BE2C (cell line): ENCODE results near the gene AAK1.

ENCODE experiments used
- DNase-seq: peaks from one replicate; pipeline ENCODE4 v3.0.0-alpha.2; 2020
- H3K27me3 ChIP-seq: fragments of 250-450 bp; sonication (Bioruptor Pico); 2 replicates; pipeline ENCODE4 v1.5.1; 2020; ENCODE audit warnings: mild to moderate bottlenecking
- H3K36me3 ChIP-seq: fragments of 250-450 bp; sonication (Bioruptor Pico); 2 replicates; pipeline ENCODE4 v1.5.1; 2020; ENCODE audit warnings: mild to moderate bottlenecking
- H3K4me1 ChIP-seq: fragments of 250-450 bp; sonication (Bioruptor Pico); 2 replicates; pipeline ENCODE4 v1.5.1; 2020
- H3K4me3 ChIP-seq: 2 replicates; pipeline ENCODE4 v1.5.1; 2011; ENCODE audit warnings: low read depth, low read length
- H3K9me3 ChIP-seq: fragments of 250-450 bp; sonication (Bioruptor Pico); 2 replicates; pipeline ENCODE4 v1.5.1; 2020
- CTCF ChIP-seq: IDR thresholded peaks from 2 replicates; pipeline ENCODE4 v1.5.1; 2012; ENCODE audit warnings: mild to moderate bottlenecking, low read depth, low read length

Gene AAK1

GRCh38 chr2:69545477-69545932 is 98.0 kb downstream of the AAK1 start:
- no peaks in the 10 kb centered on the region for H3K9me3 ChIP-seq
- no peaks in the 10 kb centered on the region for H3K4me1 ChIP-seq
- no peak for DNase-seq
- H3K36me3 ChIP-seq = no peaks in the 10 kb centered on the region
- no peak for TF ChIP-seq CTCF
- H3K4me3 ChIP-seq = no peak overlapping the region
- H3K27me3 ChIP-seq = no peaks in the 10 kb centered on the region

- DNase-seq = no peak
- Histone ChIP-seq H3K4me3 (no peak overlapping the region), H3K4me1 (no peaks in the 10 kb centered on the region), H3K27me3 (no peaks in the 10 kb centered on the region), H3K36me3 (no peaks in the 10 kb centered on the region), H3K9me3 (no peaks in the 10 kb centered on the region)
- TF ChIP-seq CTCF = no peak
Observed at GRCh38 chr2:69544951-69545350, 98.6 kb downstream of the AAK1 start.

- no peak for TF ChIP-seq CTCF
- Histone ChIP-seq H3K9me3 (no peaks in the 10 kb centered on the region), H3K36me3 (no peaks in the 10 kb centered on the region), H3K27me3 (no peaks in the 10 kb centered on the region), H3K4me1 (no peaks in the 10 kb centered on the region), H3K4me3 (no peak overlapping the region)
- DNase-seq = no peak
Observed at GRCh38 chr2:69539549-69539908, 104.0 kb downstream of the AAK1 start.

GRCh38 chr2:69538872-69539548 is 104.5 kb downstream of the AAK1 start:
- no peaks in the 10 kb centered on the region for H3K27me3 ChIP-seq
- DNase-seq = no peak
- H3K9me3 ChIP-seq = no peaks in the 10 kb centered on the region
- no peak overlapping the region for H3K4me3 ChIP-seq
- TF ChIP-seq CTCF = no peak
- no peaks in the 10 kb centered on the region for H3K4me1 ChIP-seq
- H3K36me3 ChIP-seq = no peaks in the 10 kb centered on the region

- Histone ChIP-seq H3K4me3 (no peak overlapping the region), H3K27me3 (no peaks in the 10 kb centered on the region), H3K4me1 (no peaks in the 10 kb centered on the region), H3K36me3 (no peaks in the 10 kb centered on the region), H3K9me3 (no peaks in the 10 kb centered on the region)
- TF ChIP-seq CTCF = no peak
- no peak for DNase-seq
Observed at GRCh38 chr2:69538249-69538648, 105.3 kb downstream of the AAK1 start.

- Histone ChIP-seq H3K4me1 (no peaks in the 10 kb centered on the region), H3K4me3 (no peak overlapping the region), H3K9me3 (no peaks in the 10 kb centered on the region), H3K36me3 (no peaks in the 10 kb centered on the region), H3K27me3 (no peaks in the 10 kb centered on the region)
- TF ChIP-seq CTCF = no peak
- DNase-seq = no peak
Observed at GRCh38 chr2:69535817-69536241, 107.7 kb downstream of the AAK1 start.
